Upper lobe of right lung (tissue), 1 donor: Measurements from ENCODE around the gene TMEM237. TPM values are rescaled to one million over a fixed set of nuclear protein-coding genes. Genes with fewer than 3 reads are reported as not detected.

Experiments
- ATAC-seq: fragments of 200-7000 bp; cut with Tn5 transposase; one replicate; pipeline ENCODE4 v1.9.1; 2020; ENCODE audit warnings: mild to moderate bottlenecking, moderate library complexity
- DNase-seq: peaks from one replicate; pipeline ENCODE4 v3.0.0-alpha.2; 2020
- H3K27ac ChIP-seq: fragments of 200-600 bp; one replicate; pipeline ENCODE4 v1.8.0; 2022
- H3K27me3 ChIP-seq: fragments of 200-600 bp; one replicate; pipeline ENCODE4 v1.8.0; 2022; ENCODE audit warnings: mild to moderate bottlenecking
- H3K36me3 ChIP-seq: fragments of 200-600 bp; one replicate; pipeline ENCODE4 v1.8.0; 2022
- H3K4me1 ChIP-seq: fragments of 200-600 bp; one replicate; pipeline ENCODE4 v1.8.0; 2022
- H3K4me3 ChIP-seq: fragments of 200-600 bp; one replicate; pipeline ENCODE4 v1.8.0; 2022; ENCODE audit warnings: mild to moderate bottlenecking
- H3K9me3 ChIP-seq: fragments of 200-600 bp; one replicate; pipeline ENCODE4 v1.8.0; 2022
- intact Hi-C: fragments of 100-400 bp; cut with DNase I; formaldehyde crosslinking; loops from one replicate; pipeline ENCODE4 v1.11.0; 2022
- total RNA-seq: library from RNA; stranded (reverse); fragmentation: NEBNext Ultra II Directional; extraction: Animal tissue kit (Norgen Biotek cat#: 25700); gene quantifications from one replicate; pipeline ENCODE4 v1.2.1, GENCODE V29; 2021
- TF ChIP-seq, protein P1 (sequence below): fragments of 200-600 bp; IDR thresholded peaks from one replicate; pipeline ENCODE4 v1.8.0; 2022; ENCODE audit warnings: antibody characterized with exemption
- donor health status: DM: no; HTN: yes; CAD: no; lungs with severe emphysema.

Gene TMEM237
- total RNA-seq, 1 donor from 2014 or later = 13.7 TPM

DNA sequence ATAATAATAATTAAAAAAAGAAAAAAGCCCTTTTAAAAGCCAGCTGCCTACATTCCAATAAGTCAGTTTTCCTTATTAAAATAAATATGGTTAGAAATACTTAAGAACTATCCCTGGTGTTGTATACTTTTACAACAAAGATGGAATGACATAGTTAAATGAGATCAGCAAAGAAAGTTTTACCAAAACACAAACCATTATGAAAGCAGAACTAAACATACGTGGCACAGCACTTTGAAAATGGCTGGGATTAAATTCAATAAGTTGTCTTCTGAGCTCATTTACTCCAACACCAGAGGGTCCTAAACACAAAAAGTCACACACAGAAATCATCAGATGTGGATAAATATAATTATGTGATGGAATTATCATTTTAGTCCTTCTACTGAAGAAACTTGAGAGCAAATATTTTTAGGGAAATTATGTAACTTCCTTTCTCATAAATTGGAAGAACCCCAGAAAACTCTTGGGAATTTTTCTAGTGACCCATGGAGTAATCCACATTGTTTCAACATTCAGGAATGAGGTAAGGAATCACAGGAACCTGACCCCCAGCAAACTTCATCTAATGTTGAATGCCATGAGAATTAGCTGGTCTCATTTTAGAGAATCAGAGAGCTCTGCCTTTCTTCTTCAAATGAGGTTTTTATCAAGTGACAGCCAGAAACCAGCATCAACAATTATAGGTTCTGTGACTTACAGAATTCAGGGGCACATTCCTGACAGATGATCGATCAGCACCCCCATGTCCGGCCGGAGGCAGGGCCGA lies 11.5 kb upstream of the TMEM237 start:
- H3K9me3 ChIP-seq = no peaks in the 10 kb centered on the region
- no peaks in the 10 kb centered on the region for H3K36me3 ChIP-seq
- H3K27ac ChIP-seq = no peak overlapping the region
- TF ChIP-seq, protein P1, sequence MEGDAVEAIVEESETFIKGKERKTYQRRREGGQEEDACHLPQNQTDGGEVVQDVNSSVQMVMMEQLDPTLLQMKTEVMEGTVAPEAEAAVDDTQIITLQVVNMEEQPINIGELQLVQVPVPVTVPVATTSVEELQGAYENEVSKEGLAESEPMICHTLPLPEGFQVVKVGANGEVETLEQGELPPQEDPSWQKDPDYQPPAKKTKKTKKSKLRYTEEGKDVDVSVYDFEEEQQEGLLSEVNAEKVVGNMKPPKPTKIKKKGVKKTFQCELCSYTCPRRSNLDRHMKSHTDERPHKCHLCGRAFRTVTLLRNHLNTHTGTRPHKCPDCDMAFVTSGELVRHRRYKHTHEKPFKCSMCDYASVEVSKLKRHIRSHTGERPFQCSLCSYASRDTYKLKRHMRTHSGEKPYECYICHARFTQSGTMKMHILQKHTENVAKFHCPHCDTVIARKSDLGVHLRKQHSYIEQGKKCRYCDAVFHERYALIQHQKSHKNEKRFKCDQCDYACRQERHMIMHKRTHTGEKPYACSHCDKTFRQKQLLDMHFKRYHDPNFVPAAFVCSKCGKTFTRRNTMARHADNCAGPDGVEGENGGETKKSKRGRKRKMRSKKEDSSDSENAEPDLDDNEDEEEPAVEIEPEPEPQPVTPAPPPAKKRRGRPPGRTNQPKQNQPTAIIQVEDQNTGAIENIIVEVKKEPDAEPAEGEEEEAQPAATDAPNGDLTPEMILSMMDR = no peak
- H3K27me3 ChIP-seq = no peaks in the 10 kb centered on the region
- no peaks in the 10 kb centered on the region for H3K4me1 ChIP-seq
- DNase-seq = no peak
- no peak for ATAC-seq
- intact Hi-C loops = no loop called here
- H3K4me3 ChIP-seq = no peak overlapping the region

DNA sequence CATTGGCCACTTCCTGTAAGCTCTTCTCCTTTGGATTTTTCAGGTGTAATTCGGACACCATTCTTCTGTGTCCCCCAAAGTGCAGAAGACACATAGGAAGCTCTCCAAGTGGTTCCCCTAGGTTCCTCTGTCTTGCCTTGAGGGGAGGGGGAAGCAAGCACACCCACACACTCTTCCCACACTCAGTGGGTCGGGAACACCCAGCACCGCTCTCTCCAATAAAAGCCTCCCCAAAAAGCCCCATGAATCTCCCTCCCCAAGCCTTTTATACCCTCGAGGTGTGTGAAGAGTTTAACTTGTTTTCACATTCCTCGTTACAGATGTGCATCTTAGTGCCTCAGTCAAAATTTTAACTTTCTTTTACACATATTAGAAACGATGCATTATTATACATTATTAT lies 9.9 kb upstream of the TMEM237 start:
- no peak overlapping the region for H3K4me3 ChIP-seq
- no peaks in the 10 kb centered on the region for H3K9me3 ChIP-seq
- DNase-seq (no peak), ATAC-seq (no peak)
- H3K4me1 ChIP-seq = no peaks in the 10 kb centered on the region
- no peaks in the 10 kb centered on the region for H3K27me3 ChIP-seq
- TF ChIP-seq, protein P1 = no peak
- H3K27ac ChIP-seq = peak overlapping the region; percentile 49
- H3K36me3 ChIP-seq = no peaks in the 10 kb centered on the region
- intact Hi-C loops = no loop called here

DNA sequence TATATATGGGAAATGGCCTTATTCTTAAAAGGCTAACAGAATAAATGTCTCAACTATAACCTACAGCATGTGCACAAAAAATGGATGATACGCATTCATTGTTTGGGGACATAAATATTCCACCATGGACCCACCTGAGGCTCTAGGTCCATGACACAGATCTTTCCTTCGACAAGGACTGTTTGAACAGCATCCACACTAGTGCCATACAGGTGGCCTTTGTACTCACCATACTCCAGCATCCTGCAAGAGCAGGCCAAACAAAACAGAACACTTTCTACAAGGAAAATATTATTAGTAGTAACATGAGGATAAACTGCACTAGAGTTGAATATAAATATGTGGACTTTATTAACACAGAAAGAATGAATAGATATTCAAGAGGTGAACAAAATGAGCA lies 6.1 kb upstream of the TMEM237 start:
- Histone ChIP-seq H3K27ac (no peak overlapping the region), H3K9me3 (no peaks in the 10 kb centered on the region)

DNA sequence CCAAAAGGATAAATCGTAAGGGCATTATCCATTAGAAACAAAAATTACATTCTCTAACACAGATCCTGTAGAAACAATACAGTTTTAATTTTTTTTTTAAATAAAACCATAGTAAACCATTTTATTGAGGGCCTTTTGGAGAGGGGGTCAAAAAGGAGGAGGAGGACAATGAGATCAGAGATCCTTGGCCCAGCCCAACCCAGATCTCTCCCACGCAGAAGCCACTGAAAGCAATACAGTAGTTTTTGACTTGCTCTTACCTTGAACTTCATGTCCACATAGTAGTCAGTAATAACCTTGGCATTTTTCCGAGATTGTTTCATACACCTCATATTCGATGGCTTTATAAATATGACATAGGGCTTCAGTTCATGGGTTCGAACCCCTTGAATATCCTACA lies 4.1 kb upstream of the TMEM237 start:
- TF ChIP-seq, protein P1 = no peak
- Histone ChIP-seq H3K9me3 (no peaks in the 10 kb centered on the region), H3K4me3 (no peak overlapping the region), H3K27ac (no peak overlapping the region), H3K27me3 (no peaks in the 10 kb centered on the region), H3K4me1 (no peaks in the 10 kb centered on the region), H3K36me3 (no peaks in the 10 kb centered on the region)
- intact Hi-C loops = no loop called here
- ATAC-seq (no peak), DNase-seq (no peak)

More for the DNA sequence above, 6.1 kb upstream of the TMEM237 start:
- Histone ChIP-seq H3K27me3 (no peaks in the 10 kb centered on the region), H3K36me3 (no peaks in the 10 kb centered on the region), H3K4me3 (no peak overlapping the region), H3K4me1 (no peaks in the 10 kb centered on the region)
- intact Hi-C loops = no loop called here
- TF ChIP-seq, protein P1 = no peak
- ATAC-seq = no peak
- DNase-seq = no peak

DNA sequence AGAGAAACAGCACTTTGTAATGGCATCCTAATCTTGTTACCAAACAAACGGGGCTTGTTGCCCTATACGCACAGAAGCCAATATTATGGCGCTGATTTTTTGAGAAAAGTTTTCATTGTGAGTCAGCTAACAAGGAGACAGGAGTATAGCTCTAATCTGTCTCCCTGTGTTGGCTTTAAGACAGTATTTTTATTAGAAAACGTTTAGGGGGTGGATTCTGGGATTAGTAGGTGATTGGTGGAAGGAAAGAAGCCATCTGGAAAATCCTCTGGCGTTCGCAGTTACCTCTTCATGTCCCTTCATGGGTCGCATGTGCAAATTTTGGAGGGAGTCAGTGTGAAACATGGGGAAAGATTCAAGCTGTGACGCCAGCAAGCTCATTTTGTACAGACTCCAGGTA lies 698 bp upstream of the TMEM237 start:
- peak overlapping the region; percentile 89 for H3K4me3 ChIP-seq

More for the DNA sequence above, 698 bp upstream of the TMEM237 start:
- ATAC-seq (no peak), DNase-seq (no peak)
- Histone ChIP-seq H3K9me3 (no peaks in the 10 kb centered on the region), H3K4me1 (no peaks in the 10 kb centered on the region), H3K27ac (peak overlapping the region; percentile 92), H3K36me3 (no peaks in the 10 kb centered on the region), H3K27me3 (no peaks in the 10 kb centered on the region)
- intact Hi-C loops = no loop called here
- TF ChIP-seq, protein P1 = no peak
